GM23338 (cell line): ENCODE results near the gene HSPA1B. TPM values are rescaled to one million over a fixed set of nuclear protein-coding genes. Genes with fewer than 3 reads are reported as not detected.

Source experiments
- ATAC-seq: fragments of 200-7000 bp; cut with Tn5 transposase; 3 replicates; pipeline ENCODE4 v1.9.1; 2020
- DNase-seq: peaks from one replicate; pipeline ENCODE4 v3.0.0-alpha.2; 2015; ENCODE audit warnings: low spot score
- H2AFZ ChIP-seq: fragments of 200-600 bp; sonication (generic); 2 replicates; pipeline ENCODE4 v1.8.0; 2016; ENCODE audit warnings: antibody characterized with exemption, mild to moderate bottlenecking, moderate library complexity
- H3F3A ChIP-seq: fragments of 200-600 bp; sonication (generic); replicated peaks from 2 replicates; pipeline ENCODE4 v1.8.0; 2017; ENCODE audit warnings: antibody characterized with exemption, mixed run types, low read depth
- H3K27ac ChIP-seq: fragments of 200-600 bp; sonication (generic); 2 replicates; pipeline ENCODE4 v1.6.1; 2016; ENCODE audit warnings: low read depth
- H3K27me3 ChIP-seq: fragments of 200-600 bp; sonication (generic); 2 replicates; pipeline ENCODE4 v1.8.0; 2016; ENCODE audit warnings: mild to moderate bottlenecking, mixed run types, moderate library complexity; ENCODE audit not compliant: insufficient read depth
- H3K36me3 ChIP-seq: fragments of 200-600 bp; sonication (generic); 2 replicates; pipeline ENCODE4 v1.8.0; 2016; ENCODE audit warnings: mild to moderate bottlenecking; ENCODE audit not compliant: insufficient read depth
- H3K4me1 ChIP-seq: fragments of 200-600 bp; sonication (generic); 2 replicates; pipeline ENCODE4 v1.8.0; 2016; ENCODE audit warnings: mild to moderate bottlenecking, moderate library complexity; ENCODE audit not compliant: insufficient read depth
- H3K4me2 ChIP-seq: fragments of 200-600 bp; sonication (generic); 2 replicates; pipeline ENCODE4 v1.7.1; 2017; ENCODE audit warnings: mixed run types
- H3K4me3 ChIP-seq: fragments of 200-600 bp; sonication (generic); 2 replicates; pipeline ENCODE4 v1.6.1; 2016; ENCODE audit warnings: mixed run types
- H3K79me2 ChIP-seq: fragments of 200-600 bp; sonication (generic); replicated peaks from 2 replicates; pipeline ENCODE4 v1.8.0; 2017; ENCODE audit warnings: mild to moderate bottlenecking; ENCODE audit not compliant: insufficient read depth
- H3K9me2 ChIP-seq: fragments of 200-600 bp; sonication (generic); 2 replicates; pipeline ENCODE4 v1.8.0; 2017; ENCODE audit not compliant: insufficient read depth
- H4K20me1 ChIP-seq: fragments of 200-600 bp; sonication (generic); replicated peaks from 2 replicates; pipeline ENCODE4 v1.8.0; 2017; ENCODE audit warnings: mild to moderate bottlenecking; ENCODE audit not compliant: insufficient read depth
- H3K27ac Mint-ChIP-seq: 2 replicates; pipeline ENCODE4 v1.8.0; 2020; ENCODE audit warnings: inconsistent platforms, mild to moderate bottlenecking, moderate library complexity, mixed read lengths
- H3K27me3 Mint-ChIP-seq: 3 replicates; pipeline ENCODE4 v1.8.0; 2022; ENCODE audit warnings: low read depth, mild to moderate bottlenecking, moderate library complexity, mixed read lengths, inconsistent platforms; ENCODE audit not compliant: insufficient read depth, poor library complexity
- H3K36me3 Mint-ChIP-seq: 3 replicates; pipeline ENCODE4 v1.8.0; 2021; ENCODE audit warnings: low read depth, mild to moderate bottlenecking, inconsistent platforms, moderate library complexity, mixed read lengths
- H3K4me1 Mint-ChIP-seq: 3 replicates; pipeline ENCODE4 v1.8.0; 2020; ENCODE audit warnings: mild to moderate bottlenecking, inconsistent platforms, mixed read lengths
- H3K4me3 Mint-ChIP-seq: 3 replicates; pipeline ENCODE4 v1.8.0; 2021; ENCODE audit warnings: moderate library complexity, mild to moderate bottlenecking, inconsistent platforms, mixed read lengths
- H3K9me3 Mint-ChIP-seq: 3 replicates; pipeline ENCODE4 v1.8.0; 2020; ENCODE audit warnings: moderate library complexity, mild to moderate bottlenecking, inconsistent platforms, mixed read lengths
- CREB1 ChIP-seq: fragments of 250-450 bp; sonication (Bioruptor Pico); IDR thresholded peaks from 2 replicates; pipeline ENCODE4 v1.5.0; 2020; ENCODE audit warnings: low read depth, mild to moderate bottlenecking, moderate library complexity
- CTCF ChIP-seq, 2 experiments: fragments of 200-600 bp in 1 of 2; sonication (generic) in 1 of 2; conservative IDR thresholded peaks; 2 replicates each; pipeline versions ENCODE4 v1.5.1 to v1.6.1; 2016 to 2017; ENCODE audit warnings: antibody characterized with exemption in 2 of 2, low read depth in 2 of 2, mild to moderate bottlenecking in 2 of 2, moderate library complexity in 1 of 2
- ETS1 ChIP-seq: IDR thresholded peaks from 2 replicates; pipeline ENCODE4 v1.6.1; 2016; ENCODE audit warnings: antibody characterized with exemption
- EZH2 ChIP-seq: fragments of 200-600 bp; sonication (generic); IDR thresholded peaks from one replicate; pipeline ENCODE4 v1.8.0; 2017; ENCODE audit warnings: antibody characterized with exemption, mild to moderate bottlenecking, low read depth; ENCODE audit not compliant: unreplicated experiment
- EZH2phosphoT487 ChIP-seq: fragments of 200-600 bp; sonication (generic); IDR thresholded peaks from one replicate; pipeline ENCODE4 v1.8.1; 2018; ENCODE audit warnings: antibody characterized with exemption; ENCODE audit not compliant: unreplicated experiment
- JUNB ChIP-seq: IDR thresholded peaks from one replicate; pipeline ENCODE4 v1.6.1; 2016; ENCODE audit warnings: antibody characterized with exemption; ENCODE audit not compliant: unreplicated experiment
- POLR2AphosphoS5 ChIP-seq: IDR thresholded peaks from 2 replicates; pipeline ENCODE4 v1.6.1; 2016; ENCODE audit warnings: antibody characterized with exemption, low read depth
- REST ChIP-seq: IDR thresholded peaks from one replicate; pipeline ENCODE4 v1.6.1; 2018; ENCODE audit warnings: antibody characterized with exemption; ENCODE audit not compliant: unreplicated experiment
- ZNF114 ChIP-seq: fragments of 250-450 bp; sonication (Bioruptor Pico); IDR thresholded peaks from 2 replicates; pipeline ENCODE4 v1.5.0; 2020; ENCODE audit warnings: mild to moderate bottlenecking, moderate library complexity
- ZNF331 ChIP-seq: fragments of 250-450 bp; sonication (Bioruptor Pico); IDR thresholded peaks from 2 replicates; pipeline ENCODE4 v1.5.0; 2020; ENCODE audit warnings: low read depth, mild to moderate bottlenecking, moderate library complexity
- ZNF462 ChIP-seq: fragments of 250-450 bp; sonication (Bioruptor Pico); IDR thresholded peaks from 2 replicates; pipeline ENCODE4 v1.5.0; 2020; ENCODE audit warnings: mild to moderate bottlenecking, moderate library complexity
- polyA plus RNA-seq: library from polyadenylated mRNA; unstranded; fragments of >200 nt; fragmentation: Nextera tagmentation; extraction: Ambion mirVana; gene quantifications from 2 replicates; pipeline ENCODE4 v1.2.1, GENCODE V29; 2016
- total RNA-seq: library from RNA; depleted of rRNA; stranded (reverse); fragments of >200 nt; shearing (Covaris generic); gene quantifications from 2 replicates; pipeline ENCODE4 v1.2.3, GENCODE V29; 2014

HSPA1B gene
- total and polyA plus RNA-seq, 2 experiments from 2014 or later: 31.7 to 113 TPM

GRCh38 chr6:31797588-31797987 lies 29.9 kb upstream of the HSPA1B start (continued):
- no peak for TF ChIP-seq REST

GRCh38 chr6:31799781-31800180 lies 27.8 kb upstream of the HSPA1B start:
- peaks cover 8% of the 10 kb centered on the region for H3K27me3 Mint-ChIP-seq
- ATAC-seq (no peak), DNase-seq (no peak)
- Histone ChIP-seq H2AFZ (no peak overlapping the region), H3F3A (peaks cover 29% of the 10 kb centered on the region), H3K36me3 (peaks cover 8% of the 10 kb centered on the region), H3K4me1 (no peaks in the 10 kb centered on the region; the same call in 1 of the 2 replicates), H3K27me3 (no peaks in the 10 kb centered on the region), H3K27ac (no peak overlapping the region), H3K9me2 (no peaks in the 10 kb centered on the region), H3K4me2 (no peak overlapping the region), H3K4me3 (no peak overlapping the region), H3K79me2 (peaks cover 27% of the 10 kb centered on the region), H4K20me1 (peaks cover 4% of the 10 kb centered on the region; the same call in 1 of the 2 replicates)
- TF ChIP-seq ZNF331 (no peak), POLR2AphosphoS5 (no peak), ZNF114 (CRISPR knock-in tag) (no peak), EZH2 (no peak), EZH2phosphoT487 (no peak), ZNF462 (CRISPR knock-in tag) (no peak), CREB1 (no peak), ETS1 (no peak), CTCF (conservative IDR thresholded peaks at IDR 0.05; ENCODE audit: low read depth in 2 of 2) (no peak), JUNB (no peak)
- H3K4me3 Mint-ChIP-seq: no peak overlapping the region
- H3K4me1 Mint-ChIP-seq: no peaks in the 10 kb centered on the region
- H3K9me3 Mint-ChIP-seq: no peaks in the 10 kb centered on the region
- H3K36me3 Mint-ChIP-seq: peaks cover 39% of the 10 kb centered on the region
- no peak overlapping the region for H3K27ac Mint-ChIP-seq
